NCI-H82 treated with DMSO at 0.1 percent for 48 hours (cell line): Measurements from ENCODE around the gene SEPTIN2.
A peak's percentile ranks its signal among the peaks of the same experiment; 100 is the strongest.
"Not testable (repeated sequence)": the region's sequence is repeated elsewhere in the genome, so short reads cannot be mapped to it uniquely, and the experiment has no call there.

Experiments used
- DNase-seq: peaks from one replicate; lab custom pipeline; 2025; ENCODE audit not compliant: unreplicated experiment; lab: John Stamatoyannopoulos, UW

Gene SEPTIN2

DNA sequence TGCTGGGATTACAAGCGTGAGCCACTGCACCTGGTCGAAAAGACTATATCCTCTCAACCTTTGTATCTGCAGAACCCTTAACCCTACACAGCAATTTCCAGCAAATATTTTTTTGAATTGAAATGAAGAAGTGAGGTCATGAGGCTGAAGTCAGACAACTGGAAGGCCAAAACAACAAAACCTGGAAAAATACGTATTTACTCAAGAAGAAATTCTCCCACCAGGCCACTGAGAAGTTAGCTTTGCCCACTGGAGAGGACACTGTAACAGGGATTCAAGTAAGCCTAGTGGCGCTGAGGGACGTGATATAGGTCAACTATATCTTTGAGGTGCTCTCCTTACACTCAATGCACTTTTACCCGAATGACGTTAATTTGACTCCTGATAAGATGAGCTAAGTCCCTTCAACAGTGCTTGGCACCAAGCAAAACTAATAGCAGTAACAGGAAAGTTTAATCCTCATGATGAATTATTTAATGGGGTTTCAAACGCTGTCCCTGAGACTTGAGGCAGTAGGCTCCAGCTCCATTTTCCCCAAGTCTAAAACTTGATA lies 2.1 kb upstream of the SEPTIN2 start:
- DNase-seq = no peak

DNA sequence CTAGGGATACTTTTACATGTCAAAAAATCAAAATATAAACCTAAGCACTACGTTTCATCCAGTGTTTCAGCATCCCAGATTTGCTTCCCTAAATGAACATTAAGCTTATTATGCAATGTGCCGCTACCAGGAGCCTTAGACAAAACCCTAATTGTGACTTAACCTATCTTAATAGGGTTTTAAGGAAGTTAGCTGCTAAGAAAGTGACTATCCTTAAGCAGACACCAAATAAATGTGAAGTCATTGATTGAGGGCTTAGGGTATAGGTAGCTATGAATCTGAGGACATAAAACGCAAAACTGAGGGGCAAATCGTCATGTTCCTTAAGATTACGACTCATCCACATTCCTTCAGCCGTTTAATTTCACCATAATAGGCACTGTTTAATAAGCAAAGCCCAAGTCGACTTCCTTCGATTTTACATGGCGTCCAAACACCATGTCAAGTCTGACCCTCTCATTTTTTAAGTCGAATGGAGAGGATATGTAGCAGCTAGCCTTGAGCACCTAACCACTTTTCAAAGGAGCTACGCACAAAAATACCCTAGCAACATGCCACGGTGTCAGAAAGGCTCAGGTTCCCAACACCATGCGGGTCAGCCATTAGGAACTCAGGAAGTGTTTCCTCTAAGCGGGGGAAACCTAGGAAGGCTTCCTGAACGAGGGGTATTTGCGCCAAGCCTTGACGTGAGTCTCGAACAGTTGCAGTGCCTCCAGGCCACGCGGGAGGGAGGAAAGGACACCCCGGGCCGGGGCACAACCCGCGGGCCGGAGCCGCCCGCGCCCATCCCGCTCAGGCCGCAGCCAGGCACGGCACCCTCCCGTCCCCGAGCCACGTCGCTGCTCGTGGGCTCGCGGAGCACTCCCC lies 1.3 kb upstream of the SEPTIN2 start:
- no peak for DNase-seq

DNA sequence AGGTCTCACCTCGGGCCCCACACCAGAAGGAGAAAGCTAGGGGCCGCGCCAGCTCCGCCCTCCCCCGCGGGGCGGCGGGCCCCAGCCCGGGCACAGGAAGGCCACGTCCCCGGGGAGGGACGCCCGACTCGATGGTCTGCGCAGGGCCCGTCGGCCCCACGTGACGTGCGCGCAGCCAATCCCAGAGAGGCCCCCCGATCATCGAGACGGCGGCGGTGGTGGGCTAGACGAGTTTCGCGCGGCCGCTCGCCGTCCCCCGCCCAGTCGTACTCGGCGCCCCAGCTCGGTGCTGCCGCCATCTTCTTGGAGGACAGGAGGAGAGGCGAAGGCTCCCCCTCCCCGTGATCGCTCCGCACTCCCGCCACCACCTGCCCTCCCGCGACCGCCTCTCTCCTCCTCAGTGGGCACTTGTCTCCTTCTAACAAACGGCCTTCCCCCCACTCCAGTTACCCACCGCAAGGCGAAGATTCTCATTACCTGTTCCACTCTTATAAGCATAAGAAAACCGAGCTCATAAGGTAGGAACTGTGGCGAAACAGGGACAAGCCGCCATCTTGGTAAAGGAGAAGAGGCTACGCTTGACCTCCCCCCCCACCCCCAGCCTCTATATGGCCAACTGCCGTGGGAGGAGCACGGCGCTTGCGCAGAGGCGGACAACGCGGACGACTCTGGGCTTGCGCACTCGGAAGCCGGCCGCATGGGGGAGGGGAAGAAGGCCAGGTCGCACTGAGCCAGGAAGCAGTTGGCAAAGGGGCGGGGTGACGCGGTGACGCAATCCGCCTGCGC lies 439 bp upstream of the SEPTIN2 start, which contains the start of gene HDLBP:
TSS of gene HDLBP (minus strand) at position 580 of the 786 bp plus-strand sequence. CDS start 48,803 bp downstream, outside the sequence.
- peak; percentile 95 for DNase-seq

DNA sequence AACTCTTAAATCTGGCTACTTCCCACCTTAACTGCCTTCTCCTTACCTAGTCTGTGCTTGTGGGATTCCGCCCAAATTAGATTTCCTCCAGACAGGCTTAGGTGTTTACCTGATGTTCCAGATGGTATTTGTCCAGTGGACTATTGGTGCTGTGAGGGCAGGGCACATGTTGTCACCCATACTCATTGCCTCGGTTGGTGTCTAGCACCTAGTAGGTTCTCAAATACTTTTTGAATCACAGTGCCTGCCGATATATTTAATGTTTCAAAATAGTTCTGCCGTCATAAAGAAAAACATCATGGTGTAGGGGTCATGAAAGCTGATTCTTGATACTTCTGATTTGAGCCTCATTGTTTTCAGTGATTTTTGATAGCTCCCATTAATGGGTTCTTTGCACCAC lies 1.1 kb downstream of the SEPTIN2 start:
- no peak for DNase-seq

DNA sequence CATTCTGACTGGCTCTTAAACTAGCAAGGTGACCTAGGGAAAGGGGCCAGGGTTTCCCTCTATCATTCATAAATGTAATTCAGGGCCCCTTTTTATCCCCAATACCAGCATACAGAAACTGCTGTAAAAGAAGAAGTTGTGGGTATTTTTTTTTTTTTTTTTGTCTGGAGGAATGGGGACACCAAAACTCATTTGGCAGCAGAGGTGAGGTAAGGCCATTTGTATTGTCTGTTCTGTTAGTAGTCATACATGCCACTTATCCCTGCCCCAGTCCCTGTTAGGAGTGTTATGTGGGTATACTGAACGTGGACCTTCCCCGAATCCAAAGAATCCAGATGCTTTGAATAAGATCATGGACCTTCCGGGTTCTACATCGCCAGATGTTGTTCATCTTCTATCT lies 1.7 kb downstream of the SEPTIN2 start:
- DNase-seq = no peak

DNA sequence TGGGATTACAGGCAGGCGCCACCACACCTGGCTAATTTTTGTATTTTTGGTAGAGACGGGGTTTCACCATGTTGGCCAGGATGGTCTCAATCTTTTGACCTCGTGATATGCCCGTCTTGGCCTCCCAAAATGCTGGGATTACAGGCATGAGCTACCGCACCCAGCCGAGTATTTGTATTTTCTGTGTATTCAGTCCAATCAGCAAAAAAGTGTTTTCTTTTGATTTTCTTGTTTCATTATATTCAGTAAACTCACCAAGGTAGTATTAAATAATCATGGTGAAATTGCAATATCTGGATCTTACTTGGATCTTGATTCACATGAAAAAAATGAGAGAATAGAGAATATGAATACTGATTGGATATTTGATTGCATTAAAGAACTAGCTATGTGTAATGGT lies 3.1 kb downstream of the SEPTIN2 start:
- DNase-seq = not testable (repeated sequence)

DNA sequence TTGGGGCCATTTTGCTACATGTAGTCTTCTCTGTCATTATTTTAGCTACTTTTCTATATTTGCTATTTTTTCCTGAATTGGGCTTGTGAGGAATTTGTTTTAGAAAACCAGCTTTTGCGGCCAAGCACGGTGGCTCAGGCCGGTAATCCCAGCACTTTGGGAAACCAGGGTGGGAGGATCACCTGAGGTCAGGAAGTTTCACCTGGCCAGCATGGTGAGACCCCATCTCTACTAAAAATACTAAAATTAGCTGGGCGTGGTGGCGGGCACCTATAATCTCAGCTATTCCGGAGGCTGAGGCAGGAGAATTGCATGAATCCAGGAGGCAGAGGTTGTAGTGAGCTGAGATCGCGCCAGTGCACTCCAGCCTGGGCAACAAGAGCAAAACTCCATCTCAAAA lies 4.7 kb downstream of the SEPTIN2 start:
- no peak for DNase-seq

DNA sequence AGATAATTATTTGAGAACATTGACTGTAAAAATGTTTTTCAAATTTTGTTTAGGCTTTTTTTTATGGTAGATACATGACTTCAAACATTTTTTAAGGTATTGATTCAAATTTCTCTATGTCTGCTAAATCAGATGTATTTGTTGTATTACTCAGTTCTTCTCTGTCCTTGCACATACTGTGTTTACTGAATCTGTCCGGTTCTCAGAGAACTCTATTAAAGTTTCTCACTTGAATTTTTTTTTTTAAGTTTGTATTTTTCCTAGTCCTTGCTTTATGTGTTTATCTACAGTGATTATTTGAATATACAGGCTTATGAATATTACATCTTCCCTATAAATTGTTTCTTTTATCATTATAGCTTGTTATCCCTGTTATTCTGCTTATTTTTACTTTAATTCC lies 5.3 kb downstream of the SEPTIN2 start:
- no peak for DNase-seq

DNA sequence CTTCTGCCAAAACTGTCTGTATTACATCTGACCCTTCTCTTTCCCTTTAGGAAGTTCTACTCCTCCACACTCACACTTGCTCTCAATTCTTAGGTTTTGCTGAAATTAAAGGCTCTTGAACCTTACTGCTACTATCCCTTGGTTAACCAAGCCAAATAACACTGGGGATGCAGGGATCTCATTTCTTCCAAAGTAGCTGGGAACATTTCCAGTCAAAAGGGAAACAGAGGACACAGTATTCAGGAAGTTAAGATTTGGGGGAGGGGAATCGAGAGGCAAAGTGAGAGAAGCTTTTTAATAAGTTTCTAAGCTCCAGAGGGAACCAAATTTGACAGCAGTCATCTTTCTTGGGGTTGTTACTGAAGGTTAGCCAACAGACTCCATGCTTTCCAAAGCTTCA lies 6.2 kb downstream of the SEPTIN2 start:
- no peak for DNase-seq

DNA sequence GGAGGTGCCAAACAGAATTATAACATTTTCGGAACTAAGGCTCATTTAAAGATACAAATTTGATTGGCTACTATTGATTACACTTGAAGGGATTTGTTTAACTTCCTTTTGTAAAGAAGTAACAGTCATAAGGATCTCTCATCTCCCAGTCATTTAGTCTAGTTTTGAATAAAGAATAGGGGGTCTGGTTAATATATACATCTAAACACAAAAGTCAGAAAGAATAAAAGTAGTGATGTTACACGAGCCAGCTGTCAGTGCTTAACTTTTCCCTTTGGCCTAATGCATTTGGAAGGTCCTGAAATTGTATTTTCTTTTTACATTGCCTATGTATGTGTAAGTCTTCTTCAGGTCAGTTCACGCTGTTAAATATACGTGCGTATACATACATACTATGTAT lies 8.1 kb downstream of the SEPTIN2 start:
- no peak for DNase-seq

DNA sequence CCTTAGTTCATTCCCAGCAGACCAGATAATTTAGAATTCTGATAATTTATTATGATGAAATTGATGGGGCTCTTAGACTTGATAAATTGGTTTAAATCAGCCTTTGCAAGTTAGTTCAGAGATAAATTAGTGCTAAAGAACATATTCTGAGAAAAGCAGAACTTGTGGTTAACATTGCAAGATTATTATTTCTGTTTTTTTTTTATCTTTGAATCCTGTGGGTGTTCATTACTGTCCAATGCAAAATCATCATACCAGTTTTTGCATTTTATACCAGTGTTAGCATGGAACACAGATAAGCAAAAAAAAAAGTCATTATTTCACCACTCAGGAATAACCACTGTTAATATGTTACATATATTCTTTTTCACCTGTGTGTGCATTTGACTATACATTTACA lies 9.1 kb downstream of the SEPTIN2 start:
- DNase-seq = no peak

DNA sequence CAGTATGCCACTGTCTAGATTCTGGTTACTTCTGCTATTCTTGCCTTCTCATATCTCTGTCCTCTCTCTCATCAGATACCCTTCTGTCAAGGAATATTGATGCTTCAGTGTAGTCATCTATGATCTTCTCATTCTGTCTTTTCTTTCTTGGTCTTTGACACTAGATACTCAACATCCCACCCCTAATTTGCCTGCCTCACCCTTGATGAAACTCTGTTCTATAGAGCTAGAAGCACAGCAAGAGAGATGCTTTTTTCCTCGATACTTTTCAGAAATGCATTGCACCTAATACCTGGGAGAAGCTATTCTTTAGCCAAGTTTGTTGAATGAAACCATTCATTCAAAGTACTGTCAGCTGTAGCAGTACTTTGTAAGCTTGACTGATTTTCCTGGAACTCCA lies 9.5 kb downstream of the SEPTIN2 start:
- no peak for DNase-seq

DNA sequence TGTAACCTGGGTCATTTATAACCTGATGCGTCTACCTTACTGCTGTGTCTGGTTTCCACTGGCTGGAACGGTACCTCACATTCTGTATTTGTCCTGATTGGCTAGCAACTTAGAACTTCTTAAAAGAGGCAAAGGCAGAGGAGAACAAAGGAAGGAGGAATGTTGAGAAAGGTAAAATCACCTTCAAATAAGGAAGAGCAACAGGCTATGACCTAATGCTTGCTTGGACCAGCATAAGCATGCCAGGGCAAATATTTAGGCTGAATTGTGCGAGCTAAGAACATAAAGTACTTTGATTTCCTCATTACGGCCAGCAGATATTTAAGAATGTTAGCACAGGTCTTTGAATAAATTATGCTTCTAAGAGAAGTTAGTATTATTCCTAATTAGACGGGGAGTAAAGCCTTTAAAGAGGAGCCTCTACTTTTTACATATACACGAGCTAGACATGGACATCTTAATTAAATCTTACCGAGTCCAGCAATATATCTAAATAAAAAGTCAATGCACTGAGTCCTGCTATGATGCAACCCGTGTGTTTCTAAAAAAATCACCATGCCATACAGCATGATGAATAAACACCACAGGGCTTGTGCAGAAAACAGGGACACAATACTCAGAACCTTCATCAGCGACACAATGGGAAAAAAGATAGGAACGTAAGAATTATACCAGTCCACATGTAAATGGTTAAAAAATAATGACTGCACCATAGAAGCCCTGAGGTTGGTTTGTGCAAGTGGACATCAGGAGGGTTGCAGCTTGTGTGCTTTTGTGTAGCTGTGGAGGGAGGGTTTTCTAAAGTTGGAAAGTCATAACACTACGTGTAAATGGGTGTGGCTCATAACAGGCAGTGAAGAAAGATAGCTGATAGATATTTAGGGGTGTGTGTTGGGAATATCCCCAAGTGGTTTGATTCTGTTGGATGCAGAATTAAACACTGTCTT lies 14.2 kb downstream of the SEPTIN2 start:
- DNase-seq = no peak

DNA sequence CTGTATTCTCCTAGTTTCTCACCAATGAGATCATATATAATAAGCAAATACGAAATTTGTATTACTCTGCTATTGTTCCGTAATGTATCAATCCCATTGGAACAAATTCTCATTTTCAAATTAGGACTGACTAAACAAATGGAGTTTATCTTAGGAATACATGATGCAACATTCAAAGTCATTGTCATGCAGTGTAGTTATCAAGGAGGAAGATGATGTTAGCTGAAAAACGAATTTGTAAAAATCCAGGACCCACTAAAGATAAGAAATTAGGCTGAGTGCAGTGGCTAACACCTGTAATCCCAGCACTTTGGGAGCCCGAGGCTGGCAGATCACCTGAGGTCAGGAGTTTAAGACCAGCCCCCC lies 14.9 kb downstream of the SEPTIN2 start:
- no peak for DNase-seq

DNA sequence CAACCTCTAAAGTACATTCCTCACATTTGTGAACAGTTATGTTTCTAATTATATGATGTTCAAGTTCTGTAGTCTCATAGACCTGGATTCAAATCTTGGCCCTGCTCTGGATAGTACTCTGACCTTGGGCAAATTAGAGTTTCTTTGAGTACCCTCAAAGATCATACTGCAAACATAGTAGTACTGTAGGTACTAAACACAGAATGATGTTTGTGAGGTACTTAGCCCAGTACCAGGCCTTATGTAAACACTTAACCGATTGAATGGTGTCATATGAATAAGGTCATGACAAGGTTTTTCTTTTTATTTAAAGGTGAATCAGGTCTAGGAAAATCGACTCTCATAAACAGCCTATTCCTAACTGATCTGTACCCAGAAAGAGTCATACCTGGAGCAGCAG lies 19.1 kb downstream of the SEPTIN2 start:
- DNase-seq = no peak

DNA sequence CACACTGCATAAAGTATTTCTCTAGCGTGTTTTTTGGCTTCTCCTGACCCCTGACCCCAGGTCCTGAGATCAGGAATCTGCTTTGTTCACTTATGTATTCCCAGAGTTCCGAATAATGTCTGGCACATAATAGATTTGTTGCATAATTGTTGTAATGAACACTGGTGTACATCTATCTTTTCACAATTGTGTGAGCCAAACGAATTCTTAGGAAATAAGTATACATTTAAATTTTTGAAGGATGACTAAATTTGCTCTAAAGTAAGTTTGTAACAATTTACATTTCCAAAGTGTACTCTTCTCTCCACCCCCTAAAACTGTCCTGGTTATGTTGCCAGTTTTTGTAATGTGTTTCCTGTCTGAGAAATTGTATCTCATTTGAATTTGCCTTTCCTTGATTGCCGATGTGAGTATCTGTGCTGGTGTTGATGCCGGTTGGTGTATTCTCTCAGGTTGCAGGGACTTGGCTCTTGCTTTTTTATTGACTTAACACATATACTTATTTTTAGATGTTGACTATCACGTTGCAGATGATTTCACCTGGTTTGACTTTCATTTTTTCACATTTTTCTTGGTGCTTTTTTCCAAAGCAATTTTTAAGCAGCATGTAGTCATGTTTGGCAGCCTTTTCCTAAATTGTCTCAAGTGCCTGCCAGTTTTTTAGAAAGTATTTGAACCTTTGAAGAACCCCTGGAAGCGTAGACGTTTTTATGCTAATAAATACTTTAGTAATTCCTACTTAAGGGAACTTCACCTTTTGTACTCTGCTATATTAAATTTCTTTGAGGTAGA lies 24.3 kb downstream of the SEPTIN2 start:
- no peak for DNase-seq

DNA sequence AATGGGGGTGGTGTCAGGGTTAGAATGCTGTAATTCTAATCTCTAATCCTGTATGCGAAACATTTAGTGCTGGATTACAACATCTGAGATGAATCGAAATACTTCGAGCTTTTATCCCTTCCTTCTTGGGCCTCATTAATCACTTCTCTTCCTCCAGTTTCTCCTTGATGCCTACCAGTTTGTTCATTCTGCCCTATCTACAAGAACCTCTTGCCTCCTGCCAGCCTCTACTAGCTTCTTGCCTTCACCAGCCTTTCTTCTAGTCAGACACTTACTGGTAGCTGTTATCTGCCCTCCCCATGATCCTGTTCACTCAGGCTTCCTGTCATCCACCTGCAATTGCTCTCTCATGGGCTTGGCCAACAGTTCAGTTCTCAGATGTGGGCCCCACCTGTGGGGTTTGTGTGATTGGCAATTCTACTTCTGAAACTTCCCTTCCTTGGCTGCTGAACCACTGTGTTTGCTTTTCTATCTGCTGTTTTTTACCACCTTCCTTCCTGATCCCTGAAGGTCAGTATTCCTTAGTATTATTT lies 25.0 kb downstream of the SEPTIN2 start:
- DNase-seq = no peak

DNA sequence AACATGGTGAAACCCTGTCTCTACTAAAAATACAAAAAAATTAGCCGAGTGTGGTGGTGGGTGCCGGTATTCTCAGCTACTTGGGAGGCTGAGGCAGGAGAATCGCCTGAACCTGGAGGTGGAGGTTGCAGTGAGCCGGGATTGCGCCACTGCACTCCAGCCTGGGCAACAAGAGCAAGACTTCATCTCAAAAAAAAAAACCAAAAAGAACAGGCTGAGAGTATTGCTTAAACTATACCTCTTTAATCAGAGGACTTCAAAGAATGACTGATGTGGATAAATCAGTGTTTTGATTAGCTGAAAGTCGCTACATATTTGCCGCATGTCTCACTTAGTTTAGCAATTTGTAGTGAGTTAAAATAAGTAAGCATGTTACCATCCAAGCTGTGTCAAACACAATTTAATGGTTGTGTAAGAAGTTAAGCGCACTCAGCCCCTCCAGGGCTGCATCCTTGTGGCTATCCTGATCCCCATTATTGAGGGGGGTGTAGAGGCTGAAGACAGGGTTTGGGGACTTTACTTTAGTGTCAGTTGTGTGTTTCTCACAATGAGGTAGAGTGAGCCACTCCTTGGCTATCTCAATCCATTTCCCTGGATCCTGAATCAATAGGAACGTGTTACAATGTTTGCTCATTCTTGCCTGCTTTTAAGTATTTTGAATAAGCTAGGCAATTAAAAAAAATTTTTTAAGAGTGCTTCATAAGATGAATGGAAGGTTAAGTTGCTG lies 29.4 kb downstream of the SEPTIN2 start:
- no peak for DNase-seq

DNA sequence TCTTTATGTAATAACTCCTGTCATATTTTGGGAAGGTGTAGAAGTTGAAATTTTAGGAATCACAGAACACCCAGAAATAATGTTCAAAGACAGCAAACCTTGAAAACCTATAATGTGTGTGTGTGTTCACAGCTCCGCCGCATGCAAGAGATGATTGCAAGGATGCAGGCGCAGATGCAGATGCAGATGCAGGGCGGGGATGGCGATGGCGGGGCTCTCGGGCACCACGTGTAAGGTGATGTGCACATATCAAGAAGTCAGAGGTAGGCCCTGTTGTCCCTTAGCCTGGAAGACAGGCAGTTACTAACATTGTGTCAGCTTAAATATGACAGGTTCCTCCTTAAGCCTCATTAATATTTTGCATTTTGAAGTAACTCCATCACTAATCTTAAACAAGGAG lies 34.2 kb downstream of the SEPTIN2 start:
- no peak for DNase-seq
